HEK293 (cell line): ENCODE measurements around the gene LMTK2.

Experiments used
- CTCF ChIA-PET: fragments of 350-600 bp; formaldehyde crosslinking; extraction: SDS; loops from one replicate; lab custom pipeline; 2021; ENCODE audit warnings: antibody characterized with exemption; lab: Yijun Ruan, JAX
- POLR2A ChIA-PET: fragments of 300-600 bp; formaldehyde crosslinking; extraction: SDS; loops from one replicate; lab custom pipeline; 2020; ENCODE audit warnings: antibody characterized with exemption, inconsistent platforms; lab: Yijun Ruan, JAX
- H3K27ac ChIP-seq: fragments of 200-500 bp; sonication (Bioruptor generic); 2 replicates; pipeline ENCODE4 v1.5.1; 2014; ENCODE audit warnings: low read depth, low read length, control low read depth, inconsistent platforms; ENCODE audit errors: extremely low read depth
- H3K36me3 ChIP-seq, 2 experiments: fragments of 200-500 bp in 1 of 2; sonication (Bioruptor generic) in 1 of 2; 1 replicate in 1 of 2; 2 replicates in 1 of 2; pipeline ENCODE4 v1.5.1; 2014 to 2017; ENCODE audit warnings: inconsistent platforms in 2 of 2, low read length in 2 of 2; ENCODE audit not compliant: control insufficient read depth in 2 of 2, insufficient read depth in 1 of 2
- H3K4me1 ChIP-seq: fragments of 200-500 bp; sonication (Bioruptor generic); 2 replicates; pipeline ENCODE4 v1.5.1; 2014; ENCODE audit warnings: mild to moderate bottlenecking, low read length, inconsistent platforms; ENCODE audit not compliant: control insufficient read depth, insufficient read depth
- H3K4me3 ChIP-seq: 2 replicates; pipeline ENCODE4 v1.5.1; 2011; ENCODE audit warnings: low read depth, mild to moderate bottlenecking, control low read depth, low read length, moderate library complexity
- H3K9me3 ChIP-seq: fragments of 200-500 bp; sonication (Bioruptor generic); 2 replicates; pipeline ENCODE4 v1.5.1; 2014; ENCODE audit warnings: low read depth, low read length, inconsistent platforms; ENCODE audit not compliant: control insufficient read depth, insufficient read depth
- HOXD13 ChIP-seq: sonication (generic); formaldehyde crosslinking; IDR thresholded peaks from 2 replicates; pipeline ENCODE4 v1.8.0; 2022; ENCODE audit warnings: missing genetic modification reagents, borderline replicate concordance
- INSM2 ChIP-seq: fragments of 450-650 bp; formaldehyde crosslinking; IDR thresholded peaks from 2 replicates; pipeline ENCODE4 v1.5.1; 2016; ENCODE audit warnings: missing biosample characterization, missing genetic modification characterization
- RBAK ChIP-seq: fragments of 450-650 bp; formaldehyde crosslinking; IDR thresholded peaks from 2 replicates; pipeline ENCODE4 v1.5.1; 2016; ENCODE audit warnings: missing biosample characterization, missing genetic modification characterization
- REST ChIP-seq: fragments of 450-650 bp; formaldehyde crosslinking; IDR thresholded peaks from 2 replicates; pipeline ENCODE4 v1.5.1; 2016; ENCODE audit warnings: missing biosample characterization, missing genetic modification characterization
- SETDB1 ChIP-seq: IDR thresholded peaks from one replicate; pipeline ENCODE4 v1.6.1; 2017; ENCODE audit warnings: mild to moderate bottlenecking, low read length, moderate library complexity, mixed read lengths; ENCODE audit not compliant: insufficient read length
- SP3 ChIP-seq: fragments of 450-650 bp; formaldehyde crosslinking; IDR thresholded peaks from 2 replicates; pipeline ENCODE4 v1.5.1; 2016; ENCODE audit warnings: missing biosample characterization, missing genetic modification characterization
- TCF7L2 ChIP-seq: IDR thresholded peaks from 2 replicates; pipeline ENCODE4 v1.6.1; 2011; ENCODE audit warnings: low read depth, mild to moderate bottlenecking, inconsistent platforms, low read length, moderate library complexity, borderline replicate concordance
- ZBTB21 ChIP-seq: fragments of 450-650 bp; formaldehyde crosslinking; IDR thresholded peaks from 2 replicates; pipeline ENCODE4 v1.5.1; 2017; ENCODE audit warnings: missing biosample characterization, missing genetic modification characterization
- ZBTB44 ChIP-seq: fragments of 450-650 bp; IDR thresholded peaks from 2 replicates; pipeline ENCODE4 v1.5.1; 2018; ENCODE audit warnings: missing biosample characterization, mild to moderate bottlenecking, missing genetic modification characterization
- ZBTB8A ChIP-seq: fragments of 450-650 bp; formaldehyde crosslinking; IDR thresholded peaks from 2 replicates; pipeline ENCODE4 v1.5.1; 2016; ENCODE audit warnings: missing biosample characterization, missing genetic modification characterization
- ZNF248 ChIP-seq: fragments of 450-650 bp; formaldehyde crosslinking; IDR thresholded peaks from 2 replicates; pipeline ENCODE4 v1.5.1; 2017; ENCODE audit warnings: missing biosample characterization, missing genetic modification characterization
- ZNF391 ChIP-seq: fragments of 450-650 bp; formaldehyde crosslinking; IDR thresholded peaks from 2 replicates; pipeline ENCODE4 v1.5.1; 2016; ENCODE audit warnings: low read depth, missing biosample characterization, missing genetic modification characterization, borderline replicate concordance
- ZNF404 ChIP-seq: fragments of 450-650 bp; formaldehyde crosslinking; IDR thresholded peaks from 2 replicates; pipeline ENCODE4 v1.5.1; 2017; ENCODE audit warnings: missing biosample characterization, missing genetic modification characterization
- ZNF473 ChIP-seq: fragments of 450-650 bp; formaldehyde crosslinking; IDR thresholded peaks from 2 replicates; pipeline ENCODE4 v1.5.1; 2017; ENCODE audit warnings: missing biosample characterization, missing genetic modification characterization
- ZNF488 ChIP-seq: fragments of 450-650 bp; formaldehyde crosslinking; IDR thresholded peaks from 2 replicates; pipeline ENCODE4 v1.5.1; 2016; ENCODE audit warnings: missing biosample characterization, missing genetic modification characterization
- ZNF658 ChIP-seq: fragments of 450-650 bp; formaldehyde crosslinking; IDR thresholded peaks from 2 replicates; pipeline ENCODE4; 2016; ENCODE audit warnings: missing biosample characterization, missing genetic modification characterization
- ZNF791 ChIP-seq: fragments of 450-650 bp; formaldehyde crosslinking; IDR thresholded peaks from 2 replicates; pipeline ENCODE4 v1.5.1; 2016; ENCODE audit warnings: missing biosample characterization, missing genetic modification characterization
- ZXDB ChIP-seq: fragments of 450-650 bp; formaldehyde crosslinking; IDR thresholded peaks from 2 replicates; pipeline ENCODE4 v1.5.1; 2016; ENCODE audit warnings: missing biosample characterization, missing genetic modification characterization

Gene LMTK2

GRCh38 chr7:98126311-98127142, 19.9 kb downstream of the LMTK2 start:
- no peak for TF ChIP-seq ZNF791 (tag by site-specific recombination)
- TF ChIP-seq ZXDB (tag by site-specific recombination): no peak
- no peak for TF ChIP-seq ZNF248

GRCh38 chr7:98128346-98128745, 21.7 kb downstream of the LMTK2 start:
- no peaks in the 10 kb centered on the region for H3K9me3 ChIP-seq
- CTCF ChIA-PET: no interaction called here
- peaks cover 16% of the 10 kb centered on the region for H3K4me1 ChIP-seq
- POLR2A ChIA-PET: no interaction called here
- H3K27ac ChIP-seq: no peak overlapping the region
- H3K4me3 ChIP-seq: no peak overlapping the region
- TF ChIP-seq SETDB1: no peak
- TF ChIP-seq RBAK (tag by site-specific recombination): no peak
- TF ChIP-seq ZBTB21 (tag by site-specific recombination): no peak
- no peak for TF ChIP-seq ZNF404 (tag by site-specific recombination)
- no peak for TF ChIP-seq INSM2 (tag by site-specific recombination)
- no peak for TF ChIP-seq TCF7L2
- TF ChIP-seq ZNF473 (tag by site-specific recombination): no peak
- TF ChIP-seq HOXD13 (CRISPR knock-in tag): no peak
- no peak for TF ChIP-seq ZBTB44 (tag by site-specific recombination)
- no peak for TF ChIP-seq REST (tag by site-specific recombination)
- no peak for TF ChIP-seq ZNF658 (tag by site-specific recombination)
- no peak for TF ChIP-seq ZNF391 (tag by site-specific recombination)
- TF ChIP-seq ZBTB8A: no peak
- TF ChIP-seq SP3: no peak
- no peak for TF ChIP-seq ZNF488
- TF ChIP-seq, all 188 proteins: peak for 0
- H3K36me3 ChIP-seq: no peaks in the 10 kb centered on the region

More at GRCh38 chr7:98126311-98127142, 19.9 kb downstream of the LMTK2 start:
- H3K4me1 ChIP-seq: peaks cover 17% of the 10 kb centered on the region
- H3K27ac ChIP-seq: no peak overlapping the region
- ChIA-PET CTCF (interaction anchor here (0.6 to 1.1 kb wide), 2 partner anchors 15 to 105 kb away, joined by 3 to 5 read pairs; no protein-coding TSS in a partner anchor), POLR2A (no interaction called here)
- H3K4me3 ChIP-seq: no peak overlapping the region
- H3K9me3 ChIP-seq: no peaks in the 10 kb centered on the region
- H3K36me3 ChIP-seq: no peaks in the 10 kb centered on the region
